Erythroblast (primary cell): ENCODE results near the gene ADAM8.

Experiments
- GATA1 ChIP-seq: IDR thresholded peaks from 2 replicates; pipeline ENCODE4 v1.6.1; 2011; ENCODE audit warnings: low read depth, mild to moderate bottlenecking, control low read depth, low read length, moderate library complexity
- POLR2A ChIP-seq: IDR thresholded peaks from 2 replicates; pipeline ENCODE4 v1.6.1; 2011; ENCODE audit warnings: mild to moderate bottlenecking, low read length

GRCh38 chr10:133269367-133269766 lies 7.3 kb downstream of the ADAM8 start:
- TF ChIP-seq POLR2A (no peak), GATA1 (no peak)
